Neural cell (in vitro differentiated cells): ENCODE data around the gene R3HDM4. TPM values are rescaled to one million over a fixed set of nuclear protein-coding genes. Genes with fewer than 3 reads are reported as not detected.

Source experiments
- H2AFZ ChIP-seq: fragments of 200-600, 300-800 bp; sonication (generic), shearing (Covaris generic); 2 replicates; pipeline ENCODE4 v1.6.0; 2014; ENCODE audit warnings: low read depth, mild to moderate bottlenecking, antibody characterized with exemption, low read length, moderate library complexity
- H3F3A ChIP-seq: fragments of 200-600 bp; shearing (Covaris generic); 2 replicates; pipeline ENCODE4 v1.6.1; 2016; ENCODE audit warnings: mild to moderate bottlenecking, moderate library complexity, mixed read lengths, antibody characterized with exemption, low read length; ENCODE audit not compliant: insufficient read depth, poor library complexity, severe bottlenecking
- H3K27ac ChIP-seq: fragments of 200-600, 300-800 bp; sonication (generic), shearing (Covaris generic); 2 replicates; pipeline ENCODE4 v1.5.1; 2014; ENCODE audit warnings: mild to moderate bottlenecking, low read length, moderate library complexity
- H3K27me3 ChIP-seq: fragments of 300-800, 200-600 bp; sonication (generic), shearing (Covaris generic); 2 replicates; pipeline ENCODE4 v1.6.0; 2014; ENCODE audit warnings: mild to moderate bottlenecking, low read depth, low read length, moderate library complexity; ENCODE audit not compliant: insufficient read depth
- H3K36me3 ChIP-seq: fragments of 300-800, 200-600 bp; sonication (generic), shearing (Covaris generic); 2 replicates; pipeline ENCODE4 v1.5.1; 2014; ENCODE audit warnings: mild to moderate bottlenecking, antibody characterized with exemption, low read length, moderate library complexity; ENCODE audit not compliant: insufficient read depth
- H3K4me2 ChIP-seq: fragments of 300-800, 200-600 bp; sonication (generic), shearing (Covaris generic); 2 replicates; pipeline ENCODE4 v1.6.0; 2014; ENCODE audit warnings: mild to moderate bottlenecking, low read length
- H3K4me3 ChIP-seq: fragments of 300-800, 200-600 bp; sonication (generic), shearing (Covaris generic); 2 replicates; pipeline ENCODE4 v1.5.1; 2014; ENCODE audit warnings: mild to moderate bottlenecking, low read length, moderate library complexity
- H3K79me2 ChIP-seq: fragments of 200-600 bp; shearing (Covaris generic); replicated peaks from 2 replicates; pipeline ENCODE4 v1.6.0; 2014; ENCODE audit warnings: mild to moderate bottlenecking, low read length, moderate library complexity; ENCODE audit not compliant: insufficient read depth
- H3K9ac ChIP-seq: fragments of 300-800, 200-600 bp; sonication (generic), shearing (Covaris generic); 2 replicates; pipeline ENCODE4 v1.6.1; 2016; ENCODE audit warnings: mild to moderate bottlenecking, low read length, mixed read lengths
- H3K9me2 ChIP-seq: fragments of 200-600 bp; shearing (Covaris generic); 2 replicates; pipeline ENCODE4 v1.6.1; 2016; ENCODE audit warnings: mild to moderate bottlenecking, low read length, mixed read lengths; ENCODE audit not compliant: insufficient read depth
- H3K9me3 ChIP-seq: fragments of 200-600, 300-800 bp; sonication (generic), shearing (Covaris generic); 2 replicates; pipeline ENCODE4 v1.6.1; 2016; ENCODE audit warnings: mild to moderate bottlenecking, mixed run types, low read length, moderate library complexity, mixed read lengths
- H4K20me1 ChIP-seq: fragments of 200-600 bp; shearing (Covaris generic); 2 replicates; pipeline ENCODE4 v1.6.1; 2016; ENCODE audit warnings: mild to moderate bottlenecking, mixed run types; ENCODE audit not compliant: insufficient read depth
- EZH2 ChIP-seq: fragments of 200-600, 300-800 bp; shearing (Covaris generic), sonication (generic); IDR thresholded peaks from 2 replicates; pipeline ENCODE4 v1.6.1; 2014; ENCODE audit warnings: antibody characterized with exemption, low read length, borderline replicate concordance, mild to moderate bottlenecking; ENCODE audit not compliant: insufficient read depth, poor library complexity, severe bottlenecking
- MXI1 ChIP-seq: fragments of 450-650 bp; conservative IDR thresholded peaks from 2 replicates; pipeline ENCODE4 v1.6.1; 2014; ENCODE audit warnings: antibody characterized with exemption, mild to moderate bottlenecking; ENCODE audit not compliant: poor library complexity, severe bottlenecking
- POLR2AphosphoS5 ChIP-seq: IDR thresholded peaks from 2 replicates; pipeline ENCODE4 v1.6.1; 2012
- SMC3 ChIP-seq: fragments of 450-650 bp; conservative IDR thresholded peaks from 2 replicates; pipeline ENCODE4 v1.6.1; 2014; ENCODE audit warnings: antibody characterized with exemption, mild to moderate bottlenecking, moderate library complexity; ENCODE audit not compliant: poor library complexity
- TAF1 ChIP-seq: IDR thresholded peaks from 2 replicates; pipeline ENCODE4 v1.6.1; 2012; ENCODE audit warnings: low read depth
- polyA minus RNA-seq: library from RNA; depleted of rRNA, polyadenylated mRNA; stranded (reverse); fragments of >200 nt; gene quantifications from 2 replicates; pipeline ENCODE4 v1.2.3, GENCODE V29; 2014
- polyA plus RNA-seq: library from polyadenylated mRNA; depleted of rRNA; stranded (reverse); fragments of >200 nt; gene quantifications from 2 replicates; pipeline ENCODE4 v1.2.3, GENCODE V29; 2014
- TF ChIP-seq, protein P1 (sequence below): IDR thresholded peaks from 2 replicates; pipeline ENCODE4 v1.6.1; 2012; ENCODE audit warnings: borderline replicate concordance
- TF ChIP-seq, protein P2 (sequence below): fragments of 450-650 bp; IDR thresholded peaks from 2 replicates; pipeline ENCODE4 v1.5.1; 2014; ENCODE audit warnings: antibody characterized with exemption, mild to moderate bottlenecking, moderate library complexity; ENCODE audit not compliant: poor library complexity, severe bottlenecking

Gene R3HDM4
- polyA plus RNA-seq, result 51.2 and 71.8 TPM in 2 replicates
- polyA minus RNA-seq, result 41.9 and 44.6 TPM in 2 replicates

- H3K9ac ChIP-seq, result peak within 1 kb of the TSS; percentile 83
- peak within 1 kb of the TSS; percentile 52 for H3K27ac ChIP-seq
- H2AFZ ChIP-seq, result peak within 1 kb of the TSS; percentile 60
These were observed at the start of gene R3HDM4 for GRCh38 chr19:913080-913748. Gene R3HDM4, minus strand, starts transcription at chr19:913219. Its CDS starts 62 bp downstream, at chr19:913157.

GRCh38 chr19:961866-962620 lies 49.0 kb upstream of the R3HDM4 start:
- no peak overlapping the region for H2AFZ ChIP-seq
- H3F3A ChIP-seq, result no peaks in the 10 kb centered on the region
- H3K27me3 ChIP-seq, result no peaks in the 10 kb centered on the region
- H4K20me1 ChIP-seq, result no peaks in the 10 kb centered on the region
- no peak overlapping the region for H3K4me3 ChIP-seq
- no peak overlapping the region for H3K27ac ChIP-seq
- no peak for TF ChIP-seq EZH2
- no peak overlapping the region for H3K9ac ChIP-seq
- H3K9me2 ChIP-seq, result no peaks in the 10 kb centered on the region
- H3K36me3 ChIP-seq, result peaks cover 20% of the 10 kb centered on the region
- no peaks in the 10 kb centered on the region for H3K9me3 ChIP-seq
- no peak overlapping the region for H3K4me2 ChIP-seq
- no peaks in the 10 kb centered on the region for H3K79me2 ChIP-seq

More at GRCh38 chr19:913080-913748, at the start of gene R3HDM4:
- Histone ChIP-seq H3K4me3 (peak within 1 kb of the TSS; percentile 79), H3K9me2 (no peaks in the 10 kb centered on the region), H3K79me2 (peaks cover 11% of the 10 kb centered on the region), H3K27me3 (peaks cover 17% of the 10 kb centered on the region), H3K4me2 (peak within 1 kb of the TSS; percentile 38), H3F3A (no peaks in the 10 kb centered on the region), H3K36me3 (no peaks in the 10 kb centered on the region), H3K9me3 (no peaks in the 10 kb centered on the region), H4K20me1 (no peaks in the 10 kb centered on the region)
- peak; percentile 39 for TF ChIP-seq TAF1
- TF ChIP-seq SMC3, result no peak
- peak; percentile 87 for TF ChIP-seq POLR2AphosphoS5

- no peak overlapping the region for H3K9ac ChIP-seq
- no peaks in the 10 kb centered on the region for H3K79me2 ChIP-seq
- peaks cover 16% of the 10 kb centered on the region for H3K36me3 ChIP-seq
- no peaks in the 10 kb centered on the region for H3K9me3 ChIP-seq
- no peaks in the 10 kb centered on the region for H3K27me3 ChIP-seq
- H3F3A ChIP-seq, result no peaks in the 10 kb centered on the region
- H3K9me2 ChIP-seq, result no peaks in the 10 kb centered on the region
- no peak overlapping the region for H2AFZ ChIP-seq
- no peak overlapping the region for H3K27ac ChIP-seq
- no peak overlapping the region for H3K4me3 ChIP-seq
- no peaks in the 10 kb centered on the region for H4K20me1 ChIP-seq
- TF ChIP-seq, protein P1, sequence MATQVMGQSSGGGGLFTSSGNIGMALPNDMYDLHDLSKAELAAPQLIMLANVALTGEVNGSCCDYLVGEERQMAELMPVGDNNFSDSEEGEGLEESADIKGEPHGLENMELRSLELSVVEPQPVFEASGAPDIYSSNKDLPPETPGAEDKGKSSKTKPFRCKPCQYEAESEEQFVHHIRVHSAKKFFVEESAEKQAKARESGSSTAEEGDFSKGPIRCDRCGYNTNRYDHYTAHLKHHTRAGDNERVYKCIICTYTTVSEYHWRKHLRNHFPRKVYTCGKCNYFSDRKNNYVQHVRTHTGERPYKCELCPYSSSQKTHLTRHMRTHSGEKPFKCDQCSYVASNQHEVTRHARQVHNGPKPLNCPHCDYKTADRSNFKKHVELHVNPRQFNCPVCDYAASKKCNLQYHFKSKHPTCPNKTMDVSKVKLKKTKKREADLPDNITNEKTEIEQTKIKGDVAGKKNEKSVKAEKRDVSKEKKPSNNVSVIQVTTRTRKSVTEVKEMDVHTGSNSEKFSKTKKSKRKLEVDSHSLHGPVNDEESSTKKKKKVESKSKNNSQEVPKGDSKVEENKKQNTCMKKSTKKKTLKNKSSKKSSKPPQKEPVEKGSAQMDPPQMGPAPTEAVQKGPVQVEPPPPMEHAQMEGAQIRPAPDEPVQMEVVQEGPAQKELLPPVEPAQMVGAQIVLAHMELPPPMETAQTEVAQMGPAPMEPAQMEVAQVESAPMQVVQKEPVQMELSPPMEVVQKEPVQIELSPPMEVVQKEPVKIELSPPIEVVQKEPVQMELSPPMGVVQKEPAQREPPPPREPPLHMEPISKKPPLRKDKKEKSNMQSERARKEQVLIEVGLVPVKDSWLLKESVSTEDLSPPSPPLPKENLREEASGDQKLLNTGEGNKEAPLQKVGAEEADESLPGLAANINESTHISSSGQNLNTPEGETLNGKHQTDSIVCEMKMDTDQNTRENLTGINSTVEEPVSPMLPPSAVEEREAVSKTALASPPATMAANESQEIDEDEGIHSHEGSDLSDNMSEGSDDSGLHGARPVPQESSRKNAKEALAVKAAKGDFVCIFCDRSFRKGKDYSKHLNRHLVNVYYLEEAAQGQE, result no peak
- TF ChIP-seq POLR2AphosphoS5 (no peak), MXI1 (no peak), EZH2 (no peak), SMC3 (no peak)
- TF ChIP-seq, protein P2, sequence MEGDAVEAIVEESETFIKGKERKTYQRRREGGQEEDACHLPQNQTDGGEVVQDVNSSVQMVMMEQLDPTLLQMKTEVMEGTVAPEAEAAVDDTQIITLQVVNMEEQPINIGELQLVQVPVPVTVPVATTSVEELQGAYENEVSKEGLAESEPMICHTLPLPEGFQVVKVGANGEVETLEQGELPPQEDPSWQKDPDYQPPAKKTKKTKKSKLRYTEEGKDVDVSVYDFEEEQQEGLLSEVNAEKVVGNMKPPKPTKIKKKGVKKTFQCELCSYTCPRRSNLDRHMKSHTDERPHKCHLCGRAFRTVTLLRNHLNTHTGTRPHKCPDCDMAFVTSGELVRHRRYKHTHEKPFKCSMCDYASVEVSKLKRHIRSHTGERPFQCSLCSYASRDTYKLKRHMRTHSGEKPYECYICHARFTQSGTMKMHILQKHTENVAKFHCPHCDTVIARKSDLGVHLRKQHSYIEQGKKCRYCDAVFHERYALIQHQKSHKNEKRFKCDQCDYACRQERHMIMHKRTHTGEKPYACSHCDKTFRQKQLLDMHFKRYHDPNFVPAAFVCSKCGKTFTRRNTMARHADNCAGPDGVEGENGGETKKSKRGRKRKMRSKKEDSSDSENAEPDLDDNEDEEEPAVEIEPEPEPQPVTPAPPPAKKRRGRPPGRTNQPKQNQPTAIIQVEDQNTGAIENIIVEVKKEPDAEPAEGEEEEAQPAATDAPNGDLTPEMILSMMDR, result no peak
- no peak overlapping the region for H3K4me2 ChIP-seq
These were observed 47.6 kb upstream of the R3HDM4 start for GRCh38 chr19:960601-960938.
